ENCODE measurements around the gene MIB2. TPM values are rescaled to one million over a fixed set of nuclear protein-coding genes. Genes with fewer than 3 reads are reported as not detected.

MIB2 gene
- total RNA-seq, 1 experiment from 2014 or later, result 74.5 TPM

DNA sequence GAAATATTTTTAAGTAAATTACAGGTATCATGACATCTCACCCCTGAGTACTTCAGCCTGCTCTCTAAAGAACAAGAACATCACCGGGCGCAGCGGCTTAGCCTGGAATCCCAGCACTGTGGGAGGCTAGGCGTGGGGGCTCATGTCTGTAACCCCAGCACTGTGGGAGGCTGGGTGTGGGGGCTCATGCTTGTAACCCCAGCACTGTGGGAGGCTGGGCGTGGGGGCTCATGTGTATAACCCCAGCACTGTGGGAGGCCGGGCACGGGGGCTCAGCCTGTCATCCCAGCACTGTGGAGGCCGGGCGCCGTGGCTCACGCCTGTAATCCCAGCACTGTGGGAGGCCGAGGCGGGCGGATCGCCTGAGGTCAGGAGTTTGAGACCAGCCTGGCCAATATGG, 51.2 kb downstream of the MIB2 start:
- Histone ChIP-seq H3K36me3 (ENCODE audit: control insufficient read depth, insufficient read depth, low read length) (peaks cover 2% of the 10 kb centered on the region; the same call in 1 of the 2 replicates), H3K27ac (ENCODE audit: low read length) (no peak overlapping the region), H3K9me3 (ENCODE audit: control insufficient read depth, insufficient read depth, low read depth, low read length) (no peaks in the 10 kb centered on the region), H3K4me3 (ENCODE audit: low read depth in 2 of 2, low read length in 2 of 2) (no peak overlapping the region), H3K27me3 (ENCODE audit: control insufficient read depth, insufficient read depth, low read length) (no peaks in the 10 kb centered on the region), H3K4me1 (ENCODE audit: control insufficient read depth, insufficient read depth, low read length) (no peaks in the 10 kb centered on the region)
- in situ Hi-C loops (cut with HindIII; ENCODE audit: low pct_unique_long_range_greater_than_20kb, low sequenced_read_pairs), result no loop called here
- ATAC-seq, result no peak
- CTCF ChIA-PET, result interaction anchor here (1.0 kb wide), 1 partner anchor 12 kb away, joined by 4 read pairs; no protein-coding TSS in a partner anchor
- TF ChIP-seq, protein P1, sequence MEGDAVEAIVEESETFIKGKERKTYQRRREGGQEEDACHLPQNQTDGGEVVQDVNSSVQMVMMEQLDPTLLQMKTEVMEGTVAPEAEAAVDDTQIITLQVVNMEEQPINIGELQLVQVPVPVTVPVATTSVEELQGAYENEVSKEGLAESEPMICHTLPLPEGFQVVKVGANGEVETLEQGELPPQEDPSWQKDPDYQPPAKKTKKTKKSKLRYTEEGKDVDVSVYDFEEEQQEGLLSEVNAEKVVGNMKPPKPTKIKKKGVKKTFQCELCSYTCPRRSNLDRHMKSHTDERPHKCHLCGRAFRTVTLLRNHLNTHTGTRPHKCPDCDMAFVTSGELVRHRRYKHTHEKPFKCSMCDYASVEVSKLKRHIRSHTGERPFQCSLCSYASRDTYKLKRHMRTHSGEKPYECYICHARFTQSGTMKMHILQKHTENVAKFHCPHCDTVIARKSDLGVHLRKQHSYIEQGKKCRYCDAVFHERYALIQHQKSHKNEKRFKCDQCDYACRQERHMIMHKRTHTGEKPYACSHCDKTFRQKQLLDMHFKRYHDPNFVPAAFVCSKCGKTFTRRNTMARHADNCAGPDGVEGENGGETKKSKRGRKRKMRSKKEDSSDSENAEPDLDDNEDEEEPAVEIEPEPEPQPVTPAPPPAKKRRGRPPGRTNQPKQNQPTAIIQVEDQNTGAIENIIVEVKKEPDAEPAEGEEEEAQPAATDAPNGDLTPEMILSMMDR (IDR thresholded peaks at IDR 0.05), result no peak
- TF ChIP-seq, protein P2, sequence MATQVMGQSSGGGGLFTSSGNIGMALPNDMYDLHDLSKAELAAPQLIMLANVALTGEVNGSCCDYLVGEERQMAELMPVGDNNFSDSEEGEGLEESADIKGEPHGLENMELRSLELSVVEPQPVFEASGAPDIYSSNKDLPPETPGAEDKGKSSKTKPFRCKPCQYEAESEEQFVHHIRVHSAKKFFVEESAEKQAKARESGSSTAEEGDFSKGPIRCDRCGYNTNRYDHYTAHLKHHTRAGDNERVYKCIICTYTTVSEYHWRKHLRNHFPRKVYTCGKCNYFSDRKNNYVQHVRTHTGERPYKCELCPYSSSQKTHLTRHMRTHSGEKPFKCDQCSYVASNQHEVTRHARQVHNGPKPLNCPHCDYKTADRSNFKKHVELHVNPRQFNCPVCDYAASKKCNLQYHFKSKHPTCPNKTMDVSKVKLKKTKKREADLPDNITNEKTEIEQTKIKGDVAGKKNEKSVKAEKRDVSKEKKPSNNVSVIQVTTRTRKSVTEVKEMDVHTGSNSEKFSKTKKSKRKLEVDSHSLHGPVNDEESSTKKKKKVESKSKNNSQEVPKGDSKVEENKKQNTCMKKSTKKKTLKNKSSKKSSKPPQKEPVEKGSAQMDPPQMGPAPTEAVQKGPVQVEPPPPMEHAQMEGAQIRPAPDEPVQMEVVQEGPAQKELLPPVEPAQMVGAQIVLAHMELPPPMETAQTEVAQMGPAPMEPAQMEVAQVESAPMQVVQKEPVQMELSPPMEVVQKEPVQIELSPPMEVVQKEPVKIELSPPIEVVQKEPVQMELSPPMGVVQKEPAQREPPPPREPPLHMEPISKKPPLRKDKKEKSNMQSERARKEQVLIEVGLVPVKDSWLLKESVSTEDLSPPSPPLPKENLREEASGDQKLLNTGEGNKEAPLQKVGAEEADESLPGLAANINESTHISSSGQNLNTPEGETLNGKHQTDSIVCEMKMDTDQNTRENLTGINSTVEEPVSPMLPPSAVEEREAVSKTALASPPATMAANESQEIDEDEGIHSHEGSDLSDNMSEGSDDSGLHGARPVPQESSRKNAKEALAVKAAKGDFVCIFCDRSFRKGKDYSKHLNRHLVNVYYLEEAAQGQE (IDR thresholded peaks at IDR 0.05; ENCODE audit: insufficient read depth in 1 of 2, low read depth in 2 of 2, low read length in 1 of 2), result no peak
- TF ChIP-seq SIN3A (IDR thresholded peaks at IDR 0.05; ENCODE audit: borderline replicate concordance, insufficient read depth, low read depth, low read length) (no peak), TCF7L2 (IDR thresholded peaks at IDR 0.05; ENCODE audit: low read depth, low read length) (no peak), POLR2AphosphoS5 (IDR thresholded peaks at IDR 0.05; ENCODE audit: low read depth, low read length) (no peak)
- POLR2A ChIA-PET, result no interaction called here
- intact Hi-C loops (cut with micrococcal nuclease; ENCODE audit: unreplicated experiment), result no loop called here
- no TSS peak for BruUV-seq (replicated peaks)
- DNase-seq (ENCODE audit: low read depth, low spot score), result no peak

DNA sequence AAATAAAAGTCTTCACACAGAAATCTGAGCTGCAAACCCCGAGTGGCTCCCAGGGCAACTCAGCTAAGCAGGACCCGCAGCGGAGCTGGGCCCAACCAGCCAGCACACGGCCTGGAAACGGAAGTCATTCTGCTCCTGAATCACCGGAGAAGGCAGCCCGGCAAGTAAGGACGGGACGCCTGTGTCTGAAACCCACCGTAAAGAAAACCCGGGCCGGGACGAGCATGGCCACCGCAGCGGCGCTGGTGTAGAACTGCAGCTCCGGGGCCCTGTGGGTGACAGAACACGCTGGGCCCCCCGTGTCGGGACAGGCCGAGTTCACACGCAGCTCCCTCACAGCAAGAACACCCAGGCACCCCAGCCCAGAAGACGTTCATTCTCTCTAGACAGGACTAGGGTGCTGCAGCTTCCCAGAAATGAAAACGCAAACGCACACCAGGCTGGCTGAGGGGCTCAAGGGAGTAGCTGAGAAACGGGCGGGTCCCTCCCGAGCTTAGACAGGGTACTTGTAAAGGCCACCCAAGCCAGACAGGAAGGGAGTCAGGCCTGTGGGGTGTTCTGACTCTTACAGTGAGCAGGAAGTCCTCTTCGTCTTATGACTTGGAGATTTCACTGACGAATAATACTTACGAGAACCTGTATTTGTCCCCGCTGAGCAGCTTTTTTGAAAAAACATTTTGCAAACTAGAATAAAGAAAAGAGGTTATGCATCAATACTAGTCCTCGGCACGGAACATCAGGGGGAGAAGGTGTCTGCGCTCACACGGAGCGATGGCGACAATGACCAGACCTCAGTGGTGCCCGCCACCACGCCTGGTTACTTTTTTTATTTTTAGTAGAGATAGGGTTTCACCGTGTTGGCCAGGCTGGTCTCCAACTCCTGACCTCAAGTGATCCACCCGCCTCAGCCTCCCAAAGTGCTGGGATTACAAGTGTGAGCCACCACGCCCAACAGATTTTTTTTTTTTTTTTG, 54.5 kb downstream of the MIB2 start:
- DNase-seq (ENCODE audit: low read depth, low spot score) (no peak), ATAC-seq (no peak)
- in situ Hi-C loops (cut with HindIII; ENCODE audit: low pct_unique_long_range_greater_than_20kb, low sequenced_read_pairs), result no loop called here
- H3K36me3 ChIP-seq (ENCODE audit: control insufficient read depth, insufficient read depth, low read length), result peaks cover 2% of the 10 kb centered on the region; the same call in 1 of the 2 replicates
- intact Hi-C loops (cut with micrococcal nuclease; ENCODE audit: unreplicated experiment), result no loop called here
- POLR2A ChIA-PET, result no interaction called here
- H3K27me3 ChIP-seq (ENCODE audit: control insufficient read depth, insufficient read depth, low read length), result no peaks in the 10 kb centered on the region
- no peaks in the 10 kb centered on the region for H3K9me3 ChIP-seq (ENCODE audit: control insufficient read depth, insufficient read depth, low read depth, low read length)
- no TSS peak for BruUV-seq (replicated peaks)
- CTCF ChIA-PET, result no interaction called here
- no peak overlapping the region for H3K27ac ChIP-seq (ENCODE audit: low read length)
- TF ChIP-seq, protein P2 (IDR thresholded peaks at IDR 0.05; ENCODE audit: insufficient read depth in 1 of 2, low read depth in 2 of 2, low read length in 1 of 2), result no peak
- TF ChIP-seq TCF7L2 (IDR thresholded peaks at IDR 0.05; ENCODE audit: low read depth, low read length), result no peak
- H3K4me3 ChIP-seq (ENCODE audit: low read depth in 2 of 2, low read length in 2 of 2), result no peak overlapping the region
- no peaks in the 10 kb centered on the region for H3K4me1 ChIP-seq (ENCODE audit: control insufficient read depth, insufficient read depth, low read length)
